GM18868 (cell line): ENCODE measurements around the gene POLD4.
"Not testable (repeated sequence)": the region's sequence is repeated elsewhere in the genome, so short reads cannot be mapped to it uniquely, and the experiment has no call there.

Source experiments
- ATAC-seq: cut with Tn5 transposase; IDR thresholded peaks from one replicate; pipeline ENCODE4 v1.9.1; 2021; ENCODE audit warnings: mild to moderate bottlenecking, moderate library complexity; ENCODE audit not compliant: unreplicated experiment

The POLD4 gene

GRCh38 chr11:67353317-67354074 is at the start of gene POLD4:
Gene POLD4, minus strand, starts transcription at chr11:67353546. Its CDS starts 147 bp downstream, at chr11:67353399.
- ATAC-seq = peak; percentile 79

- ATAC-seq = not testable (repeated sequence)
These were observed 49.7 kb upstream of the POLD4 start for GRCh38 chr11:67403085-67403484.

- not testable (repeated sequence) for ATAC-seq
These were observed 49.0 kb upstream of the POLD4 start for GRCh38 chr11:67402192-67402839.

GRCh38 chr11:67401495-67402191 is 48.3 kb upstream of the POLD4 start, which contains the start of gene PPP1CA:
Gene PPP1CA, minus strand, starts transcription at chr11:67401858. Its CDS starts 76 bp downstream, at chr11:67401782.
- ATAC-seq = peak; percentile 58

GRCh38 chr11:67400942-67401494 is 47.7 kb upstream of the POLD4 start:
- no peak for ATAC-seq

GRCh38 chr11:67400251-67400941 is 47.0 kb upstream of the POLD4 start:
- no peak for ATAC-seq

GRCh38 chr11:67398661-67399563 is 45.6 kb upstream of the POLD4 start:
- ATAC-seq = no peak

GRCh38 chr11:67397986-67398660 is 44.8 kb upstream of the POLD4 start:
- ATAC-seq = no peak

GRCh38 chr11:67397536-67397935 is 44.2 kb upstream of the POLD4 start:
- ATAC-seq = no peak

GRCh38 chr11:67396587-67397389 is 43.4 kb upstream of the POLD4 start:
- no peak for ATAC-seq

- ATAC-seq = no peak
These were observed 42.9 kb upstream of the POLD4 start for GRCh38 chr11:67396259-67396581.

- ATAC-seq = no peak
These were observed 42.4 kb upstream of the POLD4 start for GRCh38 chr11:67395555-67396258.

GRCh38 chr11:67393990-67394389 is 40.6 kb upstream of the POLD4 start:
- ATAC-seq = no peak

GRCh38 chr11:67393437-67393836 is 40.1 kb upstream of the POLD4 start:
- ATAC-seq = no peak

GRCh38 chr11:67392183-67392715 is 38.9 kb upstream of the POLD4 start:
- ATAC-seq = peak; percentile 17

- ATAC-seq = peak; percentile 62
These were observed 38.2 kb upstream of the POLD4 start, which contains the start of gene RAD9A for GRCh38 chr11:67391304-67392182. Gene RAD9A, plus strand, starts transcription at chr11:67391986. Its CDS starts 59 bp downstream, at chr11:67392045.

- no peak for ATAC-seq
These were observed 37.6 kb upstream of the POLD4 start for GRCh38 chr11:67390947-67391303.
